Chondrocyte (in vitro differentiated cells): ENCODE results near the gene NRL. TPM values are rescaled to one million over a fixed set of nuclear protein-coding genes. Genes with fewer than 3 reads are reported as not detected.

Source experiments
- DNase-seq: peaks from one replicate; pipeline ENCODE4 v3.0.0; 2021; ENCODE audit warnings: mixed read lengths, low spot score
- H3K27ac Mint-ChIP-seq: one replicate; pipeline ENCODE4 v1.8.0; 2021; ENCODE audit warnings: mild to moderate bottlenecking, moderate library complexity, mixed read lengths; ENCODE audit not compliant: unreplicated experiment
- H3K27me3 Mint-ChIP-seq: 2 replicates; pipeline ENCODE4 v1.8.0; 2021; ENCODE audit warnings: low read depth, mixed read lengths
- H3K36me3 Mint-ChIP-seq: 2 replicates; pipeline ENCODE4 v1.8.0; 2021; ENCODE audit warnings: low read depth, mixed read lengths
- H3K4me1 Mint-ChIP-seq: 2 replicates; pipeline ENCODE4 v1.8.0; 2021; ENCODE audit warnings: low read depth, mild to moderate bottlenecking, mixed read lengths
- H3K4me3 Mint-ChIP-seq: one replicate; pipeline ENCODE4 v1.8.0; 2021; ENCODE audit warnings: mild to moderate bottlenecking, moderate library complexity, mixed read lengths; ENCODE audit not compliant: unreplicated experiment
- H3K9me3 Mint-ChIP-seq: 2 replicates; pipeline ENCODE4 v1.8.0; 2021; ENCODE audit warnings: low read depth, mixed read lengths
- CTCF ChIP-seq: fragments of 200-600 bp; sonication (generic); IDR thresholded peaks from 2 replicates; pipeline ENCODE4 v1.5.0; 2021; ENCODE audit warnings: antibody characterized with exemption, mild to moderate bottlenecking, moderate library complexity
- total RNA-seq: library from RNA; stranded (reverse); gene quantifications from 3 replicates; pipeline ENCODE4 v1.2.1, GENCODE V29; 2021

The NRL gene
- total RNA-seq, 1 donor from 2014 or later: 1.6 TPM

- Mint-ChIP-seq H3K27ac (peak overlapping the region; percentile 32), H3K4me3 (no peak overlapping the region)
- TF ChIP-seq CTCF: no peak
Observed at GRCh38 chr14:24143511-24143910, 28.8 kb upstream of the NRL start.

GRCh38 chr14:24141097-24141880, 26.5 kb upstream of the NRL start, which contains the start of gene EMC9:
EMC9 (minus strand) TSS chr14:24141591; CDS start chr14:24141304, 287 bp downstream.
- peak within 1 kb of the TSS; percentile 90 for H3K4me3 Mint-ChIP-seq
- H3K9me3 Mint-ChIP-seq: no peaks in the 10 kb centered on the region
- H3K27ac Mint-ChIP-seq: peak within 1 kb of the TSS; percentile 97
- DNase-seq: peak; percentile 100
- TF ChIP-seq CTCF: peak; percentile 72
- peaks cover 11% of the 10 kb centered on the region for H3K36me3 Mint-ChIP-seq
- no peaks in the 10 kb centered on the region for H3K27me3 Mint-ChIP-seq
- peaks cover 56% of the 10 kb centered on the region for H3K4me1 Mint-ChIP-seq

More at GRCh38 chr14:24143511-24143910, 28.8 kb upstream of the NRL start:
- DNase-seq: no peak
- Mint-ChIP-seq H3K27me3 (no peaks in the 10 kb centered on the region), H3K4me1 (peaks cover 51% of the 10 kb centered on the region), H3K9me3 (no peaks in the 10 kb centered on the region), H3K36me3 (peaks cover 7% of the 10 kb centered on the region)

GRCh38 chr14:24139272-24139934, 24.7 kb upstream of the NRL start:
- H3K27ac Mint-ChIP-seq: no peak overlapping the region
- H3K27me3 Mint-ChIP-seq: no peaks in the 10 kb centered on the region
- H3K4me1 Mint-ChIP-seq: peaks cover 51% of the 10 kb centered on the region
- peaks cover 11% of the 10 kb centered on the region for H3K36me3 Mint-ChIP-seq
- no peak for DNase-seq
- H3K4me3 Mint-ChIP-seq: no peak overlapping the region
- TF ChIP-seq CTCF: no peak
- H3K9me3 Mint-ChIP-seq: no peaks in the 10 kb centered on the region

GRCh38 chr14:24138396-24139271, 23.9 kb upstream of the NRL start:
- no peak for DNase-seq
- Mint-ChIP-seq H3K4me3 (no peak overlapping the region), H3K9me3 (no peaks in the 10 kb centered on the region), H3K36me3 (peaks cover 11% of the 10 kb centered on the region), H3K27me3 (no peaks in the 10 kb centered on the region), H3K27ac (no peak overlapping the region), H3K4me1 (peaks cover 51% of the 10 kb centered on the region)
- TF ChIP-seq CTCF: no peak
